Uterus (tissue), 4 donors: Measurements from ENCODE around the gene EPHA6. TPM values are rescaled to one million over a fixed set of nuclear protein-coding genes. Genes with fewer than 3 reads are reported as not detected.

ENCODE experiments used
- DNase-seq, 2 donors: peaks; one replicate each; pipeline ENCODE4 v3.0.0-alpha.2; 2019 to 2020
- H3K27ac ChIP-seq, 2 donors: fragments of 200-600 bp; sonication (generic); 1 replicate in 1 of 2; 2 replicates in 1 of 2; pipeline ENCODE4 v1.5.1; 2016 to 2018
- H3K27me3 ChIP-seq, 2 donors: fragments of 200-600 bp; sonication (generic); one replicate each; pipeline ENCODE4 v1.5.1; 2018 to 2019; ENCODE audit warnings: control low read depth in 1 of 2
- H3K36me3 ChIP-seq, 2 donors: fragments of 200-600 bp; sonication (generic); one replicate each; pipeline ENCODE4 v1.5.1; 2019; ENCODE audit warnings: control low read depth in 1 of 2
- H3K4me1 ChIP-seq, 2 donors: fragments of 200-600 bp; sonication (generic); one replicate each; pipeline ENCODE4 v1.5.1; 2018 to 2019; ENCODE audit warnings: control low read depth in 1 of 2
- H3K4me3 ChIP-seq, 2 donors: fragments of 200-600 bp; sonication (generic); 1 replicate in 1 of 2; 2 replicates in 1 of 2; pipeline ENCODE4 v1.5.1; 2018 to 2019; ENCODE audit warnings: mild to moderate bottlenecking in 1 of 2
- H3K9me3 ChIP-seq, 2 donors: fragments of 200-600 bp; sonication (generic); one replicate each; pipeline ENCODE4 v1.5.1; 2019; ENCODE audit warnings: control low read depth in 1 of 2
- POLR2A ChIP-seq, 2 donors: fragments of 450-650 bp; IDR thresholded peaks; one replicate each; pipeline ENCODE4 v1.6.1; 2016; ENCODE audit warnings: antibody characterized with exemption in 2 of 2, mild to moderate bottlenecking in 1 of 2, moderate library complexity in 1 of 2
- intact Hi-C: fragments of 100-400 bp; cut with DNase I; formaldehyde crosslinking; loops from one replicate; pipeline ENCODE4 v1.15.1; 2023; ENCODE audit warnings: low total_unique reads
- total RNA-seq, 4 donors: library from RNA; depleted of rRNA in 3 of 4; stranded (reverse); fragments of >200 nt in 3 of 4; gene quantifications; one replicate each; pipeline versions ENCODE4 v1.1.0 to v1.2.4, GENCODE V29; 2014 to 2023
- TF ChIP-seq, protein P1 (sequence below), 4 experiments: fragments of 200-600 bp in 2 of 4; fragments of 450-650 bp in 2 of 4; sonication (generic) in 2 of 4; IDR thresholded peaks; one replicate each; pipeline ENCODE4 v1.5.1; 2016 to 2019; ENCODE audit warnings: antibody characterized with exemption in 4 of 4, mild to moderate bottlenecking in 2 of 4, moderate library complexity in 1 of 4
- donor health status: DM: yes; HTN: yes; CAD: no.

The EPHA6 gene
- total RNA-seq = 1 to 10 TPM in 3 of 4 donors, under 1 TPM in 1; 0.29 to 7.3 (median 2.5) TPM

DNA sequence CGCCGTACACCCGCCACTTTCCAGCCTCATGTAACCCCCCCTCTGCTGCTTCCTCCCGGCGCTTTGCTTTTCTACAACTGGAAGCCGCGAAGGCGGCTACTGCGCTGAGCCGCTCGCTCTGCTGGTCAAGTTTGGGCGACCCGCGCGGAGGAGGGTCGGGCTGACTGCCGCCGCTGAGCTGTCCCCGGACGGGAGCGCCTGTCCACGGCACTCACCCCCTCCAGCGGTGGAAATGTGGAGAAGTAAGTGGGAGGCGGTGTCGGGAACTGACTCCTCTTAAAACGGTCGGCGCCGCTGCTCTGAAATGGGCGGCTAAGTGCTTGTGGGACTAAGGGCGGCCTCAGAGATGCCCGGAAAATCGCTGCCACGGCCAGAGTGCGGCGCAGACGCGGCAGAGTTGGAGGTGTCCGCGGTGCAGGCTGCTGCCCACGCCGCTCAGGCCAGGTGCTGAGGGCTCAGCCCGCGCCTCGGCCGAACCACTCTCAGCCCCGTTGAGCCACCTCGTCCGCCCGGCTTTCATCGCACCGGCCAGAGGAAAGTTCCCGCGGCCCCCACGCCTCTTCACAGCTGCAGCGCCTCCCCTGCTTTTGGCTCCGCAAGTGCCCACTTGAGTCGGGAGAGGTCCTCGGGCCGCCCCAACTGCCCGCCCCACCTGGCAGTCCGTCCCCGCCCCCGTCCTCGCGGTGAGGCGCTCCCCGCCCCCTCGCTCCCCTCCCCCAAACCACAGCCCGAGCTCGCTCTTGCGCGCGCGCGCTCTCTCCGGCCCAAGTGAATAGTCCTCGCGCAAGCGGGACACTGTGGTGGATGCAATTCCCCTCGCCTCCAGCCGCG is at the start of gene EPHA6:
EPHA6 (plus strand) TSS at position 775 of the 831 bp plus-strand sequence.
- TF ChIP-seq POLR2A (IDR thresholded peaks at IDR 0.05) = no peak
- TF ChIP-seq, protein P1, sequence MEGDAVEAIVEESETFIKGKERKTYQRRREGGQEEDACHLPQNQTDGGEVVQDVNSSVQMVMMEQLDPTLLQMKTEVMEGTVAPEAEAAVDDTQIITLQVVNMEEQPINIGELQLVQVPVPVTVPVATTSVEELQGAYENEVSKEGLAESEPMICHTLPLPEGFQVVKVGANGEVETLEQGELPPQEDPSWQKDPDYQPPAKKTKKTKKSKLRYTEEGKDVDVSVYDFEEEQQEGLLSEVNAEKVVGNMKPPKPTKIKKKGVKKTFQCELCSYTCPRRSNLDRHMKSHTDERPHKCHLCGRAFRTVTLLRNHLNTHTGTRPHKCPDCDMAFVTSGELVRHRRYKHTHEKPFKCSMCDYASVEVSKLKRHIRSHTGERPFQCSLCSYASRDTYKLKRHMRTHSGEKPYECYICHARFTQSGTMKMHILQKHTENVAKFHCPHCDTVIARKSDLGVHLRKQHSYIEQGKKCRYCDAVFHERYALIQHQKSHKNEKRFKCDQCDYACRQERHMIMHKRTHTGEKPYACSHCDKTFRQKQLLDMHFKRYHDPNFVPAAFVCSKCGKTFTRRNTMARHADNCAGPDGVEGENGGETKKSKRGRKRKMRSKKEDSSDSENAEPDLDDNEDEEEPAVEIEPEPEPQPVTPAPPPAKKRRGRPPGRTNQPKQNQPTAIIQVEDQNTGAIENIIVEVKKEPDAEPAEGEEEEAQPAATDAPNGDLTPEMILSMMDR (IDR thresholded peaks at IDR 0.05) = peak in 1 of 4 experiments; percentile 12
- intact Hi-C loops = no loop called here
- no peaks in the 10 kb centered on the region for H3K9me3 ChIP-seq
- H3K4me1 ChIP-seq = no peaks in the 10 kb centered on the region
- H3K27ac ChIP-seq = peak within 1 kb of the TSS; percentile 61 to 68
- peak in 1 of 2 donors; percentile 45 for DNase-seq
- H3K36me3 ChIP-seq = no peaks in the 10 kb centered on the region
- peak within 1 kb of the TSS; percentile 42 to 46 for H3K4me3 ChIP-seq
- H3K27me3 ChIP-seq = peaks cover 2 to 7% of the 10 kb centered on the region in 2 donors

GRCh38 chr3:96776818-96777217 is 37.6 kb upstream of the EPHA6 start:
- intact Hi-C loops = no loop called here
- no peaks in the 10 kb centered on the region for H3K4me1 ChIP-seq
- no peaks in the 10 kb centered on the region for H3K36me3 ChIP-seq
- H3K9me3 ChIP-seq = no peaks in the 10 kb centered on the region
- no peak for TF ChIP-seq POLR2A (IDR thresholded peaks at IDR 0.05)
- TF ChIP-seq, protein P1 (IDR thresholded peaks at IDR 0.05) = no peak
- no peaks in the 10 kb centered on the region for H3K27me3 ChIP-seq
- no peak for DNase-seq
- no peak overlapping the region for H3K27ac ChIP-seq
- H3K4me3 ChIP-seq = no peak overlapping the region

DNA sequence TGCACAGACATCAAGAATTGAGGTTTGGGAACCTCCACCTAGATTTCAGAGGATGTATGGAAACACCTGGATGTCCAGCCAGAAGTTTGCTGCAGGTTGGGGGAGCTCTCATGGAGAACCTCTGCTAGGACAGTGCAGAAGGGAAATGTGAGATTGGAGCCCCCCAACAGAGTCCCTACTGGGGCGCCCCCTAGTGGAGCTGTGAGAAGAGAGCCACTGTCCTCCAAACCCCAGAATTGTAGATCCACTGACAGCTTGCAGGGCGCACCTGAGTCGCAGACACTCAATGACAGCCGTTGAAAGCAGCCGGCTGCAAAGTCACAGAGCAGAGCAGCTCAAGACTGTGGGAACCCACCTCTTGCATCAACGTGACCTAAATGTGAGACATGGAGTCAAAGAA is 34.6 kb upstream of the EPHA6 start:
- DNase-seq = no peak
- intact Hi-C loops = no loop called here

DNA sequence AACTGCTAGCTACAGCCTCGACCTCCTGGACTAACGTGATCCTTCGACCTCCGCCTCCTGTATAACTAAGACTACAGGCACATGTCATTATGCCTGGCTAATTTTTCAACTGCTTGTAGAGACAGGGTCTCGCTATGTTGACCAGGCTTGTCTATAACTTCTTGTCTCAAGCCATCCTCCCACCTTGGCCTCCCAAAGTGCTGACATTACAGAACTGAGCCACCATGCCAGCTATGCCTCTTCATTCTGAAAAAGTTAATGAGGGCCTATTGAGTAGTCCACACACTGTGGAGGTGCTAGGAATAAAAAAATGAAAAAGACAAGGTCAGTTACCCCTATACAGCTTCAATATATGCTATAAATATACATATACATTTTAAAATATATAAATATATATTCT is 18.3 kb upstream of the EPHA6 start:
- H3K4me1 ChIP-seq = no peaks in the 10 kb centered on the region
- intact Hi-C loops = no loop called here
- no peak overlapping the region for H3K27ac ChIP-seq
- H3K27me3 ChIP-seq = no peaks in the 10 kb centered on the region
- DNase-seq = no peak
- no peak overlapping the region for H3K4me3 ChIP-seq
- no peak for TF ChIP-seq POLR2A (IDR thresholded peaks at IDR 0.05)
- TF ChIP-seq, protein P1 (IDR thresholded peaks at IDR 0.05) = no peak
- H3K36me3 ChIP-seq = no peaks in the 10 kb centered on the region
- no peaks in the 10 kb centered on the region for H3K9me3 ChIP-seq

More for the DNA sequence above, 34.6 kb upstream of the EPHA6 start:
- Histone ChIP-seq H3K27me3 (no peaks in the 10 kb centered on the region), H3K4me3 (no peak overlapping the region), H3K36me3 (no peaks in the 10 kb centered on the region), H3K9me3 (no peaks in the 10 kb centered on the region), H3K4me1 (no peaks in the 10 kb centered on the region), H3K27ac (no peak overlapping the region)
- TF ChIP-seq POLR2A (IDR thresholded peaks at IDR 0.05) = no peak
- TF ChIP-seq, protein P1 (IDR thresholded peaks at IDR 0.05) = no peak

- Histone ChIP-seq H3K27me3 (peaks cover under 1 to 7% of the 10 kb centered on the region in 2 donors), H3K9me3 (no peaks in the 10 kb centered on the region), H3K36me3 (no peaks in the 10 kb centered on the region), H3K27ac (no peak overlapping the region), H3K4me1 (no peaks in the 10 kb centered on the region), H3K4me3 (no peak overlapping the region)
- TF ChIP-seq POLR2A (IDR thresholded peaks at IDR 0.05) = no peak
- TF ChIP-seq, protein P1 (IDR thresholded peaks at IDR 0.05) = no peak
- DNase-seq = no peak
- intact Hi-C loops = no loop called here
These were observed 10.5 kb upstream of the EPHA6 start for GRCh38 chr3:96803870-96804269.
